H1 (cell line): Measurements from ENCODE around the gene DNM1L. TPM values are rescaled to one million over a fixed set of nuclear protein-coding genes. Genes with fewer than 3 reads are reported as not detected.

Experiments used
- BACH1 ChIP-seq: IDR thresholded peaks from 2 replicates; pipeline ENCODE4 v1.6.1; 2012; ENCODE audit warnings: low read length, improper control_type of control experiment
- CTBP2 ChIP-seq: IDR thresholded peaks from 2 replicates; pipeline ENCODE4 v1.7.0; 2011; ENCODE audit warnings: borderline replicate concordance, mild to moderate bottlenecking, moderate library complexity, mixed read lengths, low read length; ENCODE audit not compliant: insufficient read depth, insufficient read length
- GABPA ChIP-seq: IDR thresholded peaks from 2 replicates; pipeline ENCODE4 v1.6.1; 2011; ENCODE audit warnings: mild to moderate bottlenecking, low read length, moderate library complexity, borderline replicate concordance; ENCODE audit not compliant: insufficient read depth
- PHF8 ChIP-seq: fragments of 200-600 bp; sonication (generic); conservative IDR thresholded peaks from 2 replicates; pipeline ENCODE4 v1.7.1; 2012; ENCODE audit warnings: low read depth, mild to moderate bottlenecking, inconsistent platforms, low read length, moderate library complexity
- SUZ12 ChIP-seq: fragments of 200-600 bp; sonication (generic); IDR thresholded peaks from 2 replicates; pipeline ENCODE4 v1.6.1; 2012; ENCODE audit warnings: mild to moderate bottlenecking, inconsistent platforms, low read length, moderate library complexity, mixed read lengths
- polyA plus RNA-seq, 7 experiments: library from polyadenylated mRNA; depleted of rRNA in 3 of 7; stranded (reverse) in 5 of 7; unstranded in 2 of 7; fragments of >200 nt in 5 of 7; fragments of 200-250 nt in 2 of 7; gene quantifications; 1 replicate in 5 of 7; 2 replicates in 1 of 7; 4 replicates in 1 of 7; pipeline versions ENCODE4 v1.2.1 to v1.2.3, GENCODE V29; 2011 to 2013; ENCODE audit warnings: missing spikeins in 2 of 7, mixed read lengths in 2 of 7
- total RNA-seq: library from RNA; stranded (reverse); fragmentation: NEBNext Ultra II Directional; extraction: Animal tissue kit (Norgen Biotek cat#: 25700); gene quantifications from 2 replicates; pipeline ENCODE4 v1.2.1, GENCODE V29; 2021
- TF ChIP-seq, protein P1 (sequence below): fragments of 300-600 bp; sonication (generic); IDR thresholded peaks from 2 replicates; pipeline ENCODE4 v1.7.1; 2012; ENCODE audit warnings: low read length, moderate library complexity, mild to moderate bottlenecking, inconsistent platforms; ENCODE audit not compliant: insufficient replicate concordance

The DNM1L gene
- total and polyA plus RNA-seq, 2 of the 8 experiments (the other 6 are each of a cell fraction or from before 2014, with no cell fraction given), result 23.7 to 93.9 TPM

DNA sequence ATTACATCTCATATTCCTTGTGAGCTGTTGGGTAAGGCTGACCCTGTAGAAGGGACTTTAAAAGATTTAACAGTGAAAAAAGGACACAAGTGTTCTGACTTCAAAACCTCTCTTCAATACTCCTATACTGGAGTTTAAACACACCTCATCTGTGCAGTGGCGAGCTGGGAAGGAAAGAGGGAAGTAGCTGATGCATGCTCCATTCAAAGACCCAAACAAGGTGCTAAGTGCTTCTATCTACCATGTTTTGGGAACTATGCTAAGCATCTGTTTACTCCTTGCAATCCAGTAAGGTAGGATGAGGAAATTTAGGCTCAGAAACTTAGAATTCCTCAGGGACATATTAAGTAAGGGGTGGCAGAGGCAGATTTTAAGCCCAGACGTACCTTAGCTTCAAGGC, 16.4 kb upstream of the DNM1L start (continued):
- TF ChIP-seq, protein P1, sequence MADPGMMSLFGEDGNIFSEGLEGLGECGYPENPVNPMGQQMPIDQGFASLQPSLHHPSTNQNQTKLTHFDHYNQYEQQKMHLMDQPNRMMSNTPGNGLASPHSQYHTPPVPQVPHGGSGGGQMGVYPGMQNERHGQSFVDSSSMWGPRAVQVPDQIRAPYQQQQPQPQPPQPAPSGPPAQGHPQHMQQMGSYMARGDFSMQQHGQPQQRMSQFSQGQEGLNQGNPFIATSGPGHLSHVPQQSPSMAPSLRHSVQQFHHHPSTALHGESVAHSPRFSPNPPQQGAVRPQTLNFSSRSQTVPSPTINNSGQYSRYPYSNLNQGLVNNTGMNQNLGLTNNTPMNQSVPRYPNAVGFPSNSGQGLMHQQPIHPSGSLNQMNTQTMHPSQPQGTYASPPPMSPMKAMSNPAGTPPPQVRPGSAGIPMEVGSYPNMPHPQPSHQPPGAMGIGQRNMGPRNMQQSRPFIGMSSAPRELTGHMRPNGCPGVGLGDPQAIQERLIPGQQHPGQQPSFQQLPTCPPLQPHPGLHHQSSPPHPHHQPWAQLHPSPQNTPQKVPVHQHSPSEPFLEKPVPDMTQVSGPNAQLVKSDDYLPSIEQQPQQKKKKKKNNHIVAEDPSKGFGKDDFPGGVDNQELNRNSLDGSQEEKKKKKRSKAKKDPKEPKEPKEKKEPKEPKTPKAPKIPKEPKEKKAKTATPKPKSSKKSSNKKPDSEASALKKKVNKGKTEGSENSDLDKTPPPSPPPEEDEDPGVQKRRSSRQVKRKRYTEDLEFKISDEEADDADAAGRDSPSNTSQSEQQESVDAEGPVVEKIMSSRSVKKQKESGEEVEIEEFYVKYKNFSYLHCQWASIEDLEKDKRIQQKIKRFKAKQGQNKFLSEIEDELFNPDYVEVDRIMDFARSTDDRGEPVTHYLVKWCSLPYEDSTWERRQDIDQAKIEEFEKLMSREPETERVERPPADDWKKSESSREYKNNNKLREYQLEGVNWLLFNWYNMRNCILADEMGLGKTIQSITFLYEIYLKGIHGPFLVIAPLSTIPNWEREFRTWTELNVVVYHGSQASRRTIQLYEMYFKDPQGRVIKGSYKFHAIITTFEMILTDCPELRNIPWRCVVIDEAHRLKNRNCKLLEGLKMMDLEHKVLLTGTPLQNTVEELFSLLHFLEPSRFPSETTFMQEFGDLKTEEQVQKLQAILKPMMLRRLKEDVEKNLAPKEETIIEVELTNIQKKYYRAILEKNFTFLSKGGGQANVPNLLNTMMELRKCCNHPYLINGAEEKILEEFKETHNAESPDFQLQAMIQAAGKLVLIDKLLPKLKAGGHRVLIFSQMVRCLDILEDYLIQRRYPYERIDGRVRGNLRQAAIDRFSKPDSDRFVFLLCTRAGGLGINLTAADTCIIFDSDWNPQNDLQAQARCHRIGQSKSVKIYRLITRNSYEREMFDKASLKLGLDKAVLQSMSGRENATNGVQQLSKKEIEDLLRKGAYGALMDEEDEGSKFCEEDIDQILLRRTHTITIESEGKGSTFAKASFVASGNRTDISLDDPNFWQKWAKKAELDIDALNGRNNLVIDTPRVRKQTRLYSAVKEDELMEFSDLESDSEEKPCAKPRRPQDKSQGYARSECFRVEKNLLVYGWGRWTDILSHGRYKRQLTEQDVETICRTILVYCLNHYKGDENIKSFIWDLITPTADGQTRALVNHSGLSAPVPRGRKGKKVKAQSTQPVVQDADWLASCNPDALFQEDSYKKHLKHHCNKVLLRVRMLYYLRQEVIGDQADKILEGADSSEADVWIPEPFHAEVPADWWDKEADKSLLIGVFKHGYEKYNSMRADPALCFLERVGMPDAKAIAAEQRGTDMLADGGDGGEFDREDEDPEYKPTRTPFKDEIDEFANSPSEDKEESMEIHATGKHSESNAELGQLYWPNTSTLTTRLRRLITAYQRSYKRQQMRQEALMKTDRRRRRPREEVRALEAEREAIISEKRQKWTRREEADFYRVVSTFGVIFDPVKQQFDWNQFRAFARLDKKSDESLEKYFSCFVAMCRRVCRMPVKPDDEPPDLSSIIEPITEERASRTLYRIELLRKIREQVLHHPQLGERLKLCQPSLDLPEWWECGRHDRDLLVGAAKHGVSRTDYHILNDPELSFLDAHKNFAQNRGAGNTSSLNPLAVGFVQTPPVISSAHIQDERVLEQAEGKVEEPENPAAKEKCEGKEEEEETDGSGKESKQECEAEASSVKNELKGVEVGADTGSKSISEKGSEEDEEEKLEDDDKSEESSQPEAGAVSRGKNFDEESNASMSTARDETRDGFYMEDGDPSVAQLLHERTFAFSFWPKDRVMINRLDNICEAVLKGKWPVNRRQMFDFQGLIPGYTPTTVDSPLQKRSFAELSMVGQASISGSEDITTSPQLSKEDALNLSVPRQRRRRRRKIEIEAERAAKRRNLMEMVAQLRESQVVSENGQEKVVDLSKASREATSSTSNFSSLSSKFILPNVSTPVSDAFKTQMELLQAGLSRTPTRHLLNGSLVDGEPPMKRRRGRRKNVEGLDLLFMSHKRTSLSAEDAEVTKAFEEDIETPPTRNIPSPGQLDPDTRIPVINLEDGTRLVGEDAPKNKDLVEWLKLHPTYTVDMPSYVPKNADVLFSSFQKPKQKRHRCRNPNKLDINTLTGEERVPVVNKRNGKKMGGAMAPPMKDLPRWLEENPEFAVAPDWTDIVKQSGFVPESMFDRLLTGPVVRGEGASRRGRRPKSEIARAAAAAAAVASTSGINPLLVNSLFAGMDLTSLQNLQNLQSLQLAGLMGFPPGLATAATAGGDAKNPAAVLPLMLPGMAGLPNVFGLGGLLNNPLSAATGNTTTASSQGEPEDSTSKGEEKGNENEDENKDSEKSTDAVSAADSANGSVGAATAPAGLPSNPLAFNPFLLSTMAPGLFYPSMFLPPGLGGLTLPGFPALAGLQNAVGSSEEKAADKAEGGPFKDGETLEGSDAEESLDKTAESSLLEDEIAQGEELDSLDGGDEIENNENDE, result no peak
- TF ChIP-seq PHF8 (no peak), CTBP2 (no peak), BACH1 (no peak), SUZ12 (no peak), GABPA (no peak)
